HG02870 (cell line): ENCODE results near the gene PRKCG.
"Not testable (repeated sequence)": the region's sequence is repeated elsewhere in the genome, so short reads cannot be mapped to it uniquely, and the experiment has no call there.

Source experiments
- ATAC-seq: cut with Tn5 transposase; IDR thresholded peaks from one replicate; pipeline ENCODE4 v1.9.1; 2021; ENCODE audit warnings: mild to moderate bottlenecking, moderate library complexity; ENCODE audit not compliant: unreplicated experiment

The PRKCG gene

GRCh38 chr19:53881482-53882390 lies at the start of gene PRKCG:
Gene PRKCG, plus strand, starts transcription at chr19:53882197. Its CDS starts 298 bp downstream, at chr19:53882495.
- ATAC-seq: no peak

GRCh38 chr19:53832861-53833260 lies 49.1 kb upstream of the PRKCG start:
- not testable (repeated sequence) for ATAC-seq

GRCh38 chr19:53838446-53838845 lies 43.6 kb upstream of the PRKCG start:
- ATAC-seq: not testable (repeated sequence)

GRCh38 chr19:53840241-53840640 lies 41.8 kb upstream of the PRKCG start:
- not testable (repeated sequence) for ATAC-seq

- ATAC-seq: not testable (repeated sequence)
Measured at GRCh38 chr19:53840914-53841313, 41.1 kb upstream of the PRKCG start.

GRCh38 chr19:53844849-53845246 lies 37.1 kb upstream of the PRKCG start:
- no peak for ATAC-seq

- no peak for ATAC-seq
Measured at GRCh38 chr19:53847555-53847954, 34.4 kb upstream of the PRKCG start.

GRCh38 chr19:53849237-53849676 lies 32.7 kb upstream of the PRKCG start:
- ATAC-seq: no peak

- no peak for ATAC-seq
Measured at GRCh38 chr19:53853707-53854106, 28.3 kb upstream of the PRKCG start.

GRCh38 chr19:53864308-53864836 lies 17.6 kb upstream of the PRKCG start:
- ATAC-seq: no peak

- ATAC-seq: no peak
Measured at GRCh38 chr19:53865523-53865917, 16.5 kb upstream of the PRKCG start.

GRCh38 chr19:53865918-53866864 lies 15.8 kb upstream of the PRKCG start:
- ATAC-seq: no peak

- ATAC-seq: no peak
Measured at GRCh38 chr19:53866865-53867224, 15.2 kb upstream of the PRKCG start.

- peak; percentile 57 for ATAC-seq
Measured at GRCh38 chr19:53867225-53868090, 14.5 kb upstream of the PRKCG start, which contains the start of gene MYADM. Gene MYADM, plus strand, starts transcription at chr19:53867883. Its CDS starts 5,647 bp downstream, at chr19:53873530.

GRCh38 chr19:53868091-53868891 lies 13.7 kb upstream of the PRKCG start:
- ATAC-seq: no peak

GRCh38 chr19:53868892-53869804 lies 12.8 kb upstream of the PRKCG start:
- ATAC-seq: no peak

GRCh38 chr19:53869805-53870484 lies 12.1 kb upstream of the PRKCG start:
- not testable (repeated sequence) for ATAC-seq

- no peak for ATAC-seq
Measured at GRCh38 chr19:53870485-53870844, 11.5 kb upstream of the PRKCG start.
